KG1 (cell line): ENCODE measurements around the gene ZNF99.
"Not testable (repeated sequence)": the region's sequence is repeated elsewhere in the genome, so short reads cannot be mapped to it uniquely, and the experiment has no call there.

Experiments used
- DNase-seq: peaks from one replicate; lab custom pipeline; 2025; lab: John Stamatoyannopoulos, UW

ZNF99 gene

GRCh38 chr19:22783651-22784410 is at the start of gene ZNF99:
TSS of gene ZNF99 (minus strand) at chr19:22784151. CDS start at chr19:22784016, 135 bp downstream.
- DNase-seq: peak; percentile 77

- DNase-seq: no peak
These were observed 48.2 kb upstream of the ZNF99 start, which contains the start of gene ZNF723 for GRCh38 chr19:22832031-22832762. TSS of gene ZNF723 (plus strand) at chr19:22832291. CDS start at chr19:22832380, 89 bp downstream.

GRCh38 chr19:22831211-22831610 is 47.3 kb upstream of the ZNF99 start:
- no peak for DNase-seq

- no peak for DNase-seq
These were observed 30.2 kb upstream of the ZNF99 start for GRCh38 chr19:22814124-22814523.

- no peak for DNase-seq
These were observed 23.3 kb upstream of the ZNF99 start for GRCh38 chr19:22807061-22807835.

- DNase-seq: no peak
These were observed 22.5 kb upstream of the ZNF99 start for GRCh38 chr19:22806418-22806817.

- no peak for DNase-seq
These were observed 13.1 kb upstream of the ZNF99 start for GRCh38 chr19:22797040-22797439.

- DNase-seq: not testable (repeated sequence)
These were observed 8.9 kb upstream of the ZNF99 start for GRCh38 chr19:22792863-22793262.

- DNase-seq: no peak
These were observed 47.9 kb downstream of the ZNF99 start for GRCh38 chr19:22735911-22736645.

- DNase-seq: no peak
These were observed 50.3 kb downstream of the ZNF99 start for GRCh38 chr19:22733691-22734090.

GRCh38 chr19:22728214-22728613 is 55.7 kb downstream of the ZNF99 start:
- not testable (repeated sequence) for DNase-seq

GRCh38 chr19:22721533-22721932 is 62.4 kb downstream of the ZNF99 start:
- DNase-seq: not testable (repeated sequence)

GRCh38 chr19:22708983-22709382 is 75.0 kb downstream of the ZNF99 start:
- DNase-seq: no peak

GRCh38 chr19:22703096-22703495 is 80.9 kb downstream of the ZNF99 start:
- DNase-seq: not testable (repeated sequence)

- not testable (repeated sequence) for DNase-seq
These were observed 81.3 kb downstream of the ZNF99 start for GRCh38 chr19:22702661-22703060.
